Hematopoietic multipotent progenitor cell treated with erythropoietin and hydrocortisone succinate and interleukin-3 and kit ligand, for 8 days (in vitro differentiated cells): ENCODE data around the gene POLL.

Source experiments
- DNase-seq: peaks from one replicate; pipeline ENCODE4 v3.0.0-alpha.2; 2015

The POLL gene

DNA sequence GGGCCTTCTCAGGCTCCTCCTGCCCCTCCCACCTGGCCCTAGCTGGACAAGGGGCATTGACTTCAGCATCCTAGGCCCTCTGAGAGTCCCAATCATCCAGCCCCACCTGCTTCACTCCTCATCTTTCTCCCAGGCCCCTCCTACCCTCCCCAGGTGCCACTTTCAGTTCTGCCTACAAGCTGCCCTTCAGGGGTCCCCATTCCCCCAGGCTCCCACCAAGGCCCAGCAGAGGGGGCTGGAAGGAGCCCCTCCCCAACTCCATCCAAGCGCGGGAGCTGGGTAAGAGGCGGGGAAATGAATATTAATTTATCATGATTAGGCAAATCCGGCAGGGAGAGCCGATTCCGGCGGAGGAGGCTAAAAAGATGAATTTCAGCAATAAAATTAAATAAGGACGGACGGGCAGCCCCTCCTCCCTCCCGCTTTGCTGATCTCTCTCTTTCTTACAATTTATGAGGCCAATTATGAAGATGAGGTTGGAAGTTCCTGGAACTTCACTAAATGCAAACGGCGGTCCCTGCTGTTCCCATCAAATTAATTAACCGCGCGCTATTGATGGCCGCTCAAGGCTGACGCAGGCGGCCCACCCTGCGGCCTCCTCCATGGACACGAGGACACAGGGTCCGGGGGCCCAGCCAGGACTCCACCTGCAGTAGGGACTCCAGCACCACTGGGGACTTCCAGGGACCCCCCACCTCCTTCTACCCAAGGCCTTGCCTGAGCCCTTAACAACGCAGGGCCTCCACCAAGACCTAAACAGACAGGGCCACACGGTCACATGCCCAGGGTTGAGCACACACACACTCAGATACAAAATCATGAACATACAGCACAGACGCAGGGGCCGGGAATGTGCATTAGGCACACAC, 13.9 kb downstream of the POLL start:
- DNase-seq = no peak

DNA sequence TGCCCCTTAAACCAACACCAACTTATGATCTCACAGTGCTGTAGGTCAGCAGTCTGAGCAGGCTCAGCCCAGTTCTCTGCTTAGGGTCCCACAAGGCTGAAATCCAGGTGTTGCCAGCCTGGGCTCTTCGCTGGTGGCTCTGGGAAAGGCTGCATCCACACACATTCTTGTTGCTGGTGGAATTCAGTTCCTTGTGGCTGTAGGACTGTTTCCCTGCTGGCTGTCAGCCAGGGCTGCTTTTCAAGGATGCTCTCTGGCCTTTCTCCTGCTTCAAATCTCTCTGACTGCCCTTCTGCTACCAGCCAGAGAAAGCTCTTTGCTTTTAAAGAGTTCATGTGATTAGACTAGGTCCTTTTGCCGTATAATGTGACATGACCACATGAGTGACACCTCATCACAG, 15.3 kb downstream of the POLL start:
- DNase-seq = no peak

DNA sequence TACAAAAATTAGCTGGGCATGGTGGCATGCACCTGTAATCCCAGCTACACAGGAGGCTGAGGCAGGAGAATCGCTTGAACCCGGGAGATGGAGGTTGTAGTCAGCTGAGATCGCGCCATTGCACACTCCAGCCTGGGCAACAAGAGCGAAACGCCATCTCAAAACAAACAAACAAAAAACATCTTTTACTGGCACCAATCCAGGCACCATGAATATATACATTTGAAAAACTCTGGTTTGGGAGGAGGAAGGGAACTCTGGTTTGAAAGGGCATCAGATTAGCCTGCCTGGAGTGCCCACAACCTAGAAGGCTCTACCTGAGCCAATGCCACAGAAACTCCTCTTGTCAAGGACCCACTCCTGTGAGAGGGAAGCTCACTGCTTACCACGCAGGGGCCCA, 15.9 kb downstream of the POLL start:
- peak; percentile 21 for DNase-seq

DNA sequence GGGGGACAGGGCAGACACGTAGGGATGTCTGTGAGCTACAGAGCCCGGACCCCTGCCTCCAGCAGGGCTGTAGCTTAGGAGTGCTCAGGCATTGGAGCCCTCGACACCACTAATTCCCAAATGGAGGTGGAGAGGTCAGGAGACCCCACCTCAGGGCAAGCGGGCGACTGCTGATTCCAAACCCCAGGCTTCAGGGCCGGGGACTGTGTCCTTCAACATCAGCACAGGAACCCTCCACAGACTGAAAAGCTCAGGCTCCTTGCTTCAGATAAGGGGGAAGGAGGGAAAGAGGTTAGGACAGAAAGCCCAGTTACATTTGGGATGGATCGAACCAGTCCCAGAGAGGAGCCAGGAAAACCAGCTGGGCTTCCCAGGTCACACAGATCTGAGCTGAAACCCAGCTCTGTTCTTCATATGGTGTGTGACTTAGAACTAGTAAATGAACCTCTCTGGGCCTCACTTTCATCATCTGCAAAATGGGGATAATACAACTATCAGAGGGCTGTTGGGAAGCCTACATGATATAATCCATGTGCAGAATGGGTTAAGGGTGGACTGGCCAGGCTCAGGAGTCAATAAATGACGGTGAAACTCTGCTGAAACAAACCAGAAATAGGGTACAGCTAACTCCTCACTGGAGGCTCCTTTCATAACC, 16.7 kb downstream of the POLL start:
- DNase-seq = no peak

DNA sequence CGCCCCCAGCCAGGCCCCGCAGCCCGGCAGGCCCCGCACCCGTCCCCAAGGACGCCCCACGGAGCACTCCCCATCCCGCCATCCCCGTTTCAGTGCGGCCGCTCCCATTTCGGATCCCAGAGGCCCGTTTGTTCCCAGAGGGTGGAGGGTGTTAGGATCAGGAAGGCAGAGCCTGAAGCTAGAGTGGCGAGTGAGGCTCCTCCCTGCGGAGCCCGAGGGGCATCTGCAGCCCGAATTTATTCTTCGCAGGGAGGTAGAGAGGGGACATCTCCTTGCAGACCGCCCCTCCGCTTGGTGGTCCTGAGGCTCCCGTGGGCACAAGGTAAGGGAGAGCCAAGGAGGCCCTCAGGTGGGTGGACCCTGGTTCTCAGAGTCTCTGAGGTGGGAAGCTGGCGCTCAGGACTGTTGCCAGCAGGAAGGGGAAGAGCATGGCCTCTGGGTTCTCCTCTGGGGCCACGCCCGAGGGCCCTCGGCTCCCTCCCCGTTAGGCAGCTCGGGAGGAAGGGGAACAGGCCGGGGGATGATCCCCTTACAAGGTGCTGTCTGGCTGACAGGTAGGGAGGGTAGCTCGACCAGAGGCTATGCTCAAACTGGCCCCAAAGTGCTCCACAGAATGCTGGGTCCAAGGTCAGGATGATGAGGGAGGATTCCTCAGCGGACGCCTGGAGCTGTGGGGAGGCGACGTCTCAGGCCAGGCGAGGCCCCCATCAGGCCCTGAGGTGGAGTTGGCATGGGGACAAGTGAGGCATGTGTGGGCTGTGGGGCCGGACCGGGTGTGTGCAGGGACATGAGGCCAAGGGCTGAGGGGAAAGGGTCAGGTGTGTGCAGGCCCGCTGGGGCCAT, 17.4 kb downstream of the POLL start:
- peak; percentile 56 for DNase-seq

DNA sequence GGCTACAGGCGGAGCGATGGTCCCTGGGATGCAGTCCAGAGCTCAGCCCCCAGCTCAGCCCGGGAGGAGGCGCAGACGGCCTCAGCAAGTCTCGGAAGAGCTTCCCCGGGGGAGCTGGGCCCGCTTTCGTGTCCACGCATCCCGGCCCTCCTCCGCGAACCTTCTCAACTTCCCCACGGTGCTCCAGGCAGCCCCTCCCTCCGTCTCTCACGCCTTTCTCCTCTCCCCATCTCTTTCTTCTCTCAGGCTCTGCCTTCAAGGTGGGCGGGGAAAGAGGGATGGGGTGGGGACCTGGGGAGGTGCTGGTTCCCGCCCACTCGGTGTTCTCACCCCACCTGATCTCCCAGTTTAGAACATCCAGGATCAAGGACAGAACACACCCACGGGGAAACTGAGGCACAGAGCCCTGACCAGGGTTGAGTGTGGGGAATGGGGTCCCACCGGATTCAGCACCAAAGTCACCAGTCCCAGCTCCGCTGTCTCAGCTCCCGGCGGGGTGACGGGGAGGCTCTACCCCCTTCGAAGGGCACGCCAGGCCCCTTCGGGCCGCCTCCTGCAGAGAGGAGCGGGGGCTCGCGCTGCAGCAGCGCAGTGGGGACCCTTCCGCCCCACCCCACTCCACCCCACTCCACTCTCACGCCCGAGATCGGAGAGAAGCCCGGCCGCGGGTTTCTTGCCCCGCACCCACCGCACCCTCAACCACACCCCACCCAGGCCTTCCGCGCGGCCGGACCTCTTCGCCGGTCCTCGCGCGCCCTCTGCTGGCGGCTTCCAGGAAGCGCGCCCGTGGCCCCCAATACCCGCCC, 18.2 kb downstream of the POLL start:
- peak; percentile 77 for DNase-seq

DNA sequence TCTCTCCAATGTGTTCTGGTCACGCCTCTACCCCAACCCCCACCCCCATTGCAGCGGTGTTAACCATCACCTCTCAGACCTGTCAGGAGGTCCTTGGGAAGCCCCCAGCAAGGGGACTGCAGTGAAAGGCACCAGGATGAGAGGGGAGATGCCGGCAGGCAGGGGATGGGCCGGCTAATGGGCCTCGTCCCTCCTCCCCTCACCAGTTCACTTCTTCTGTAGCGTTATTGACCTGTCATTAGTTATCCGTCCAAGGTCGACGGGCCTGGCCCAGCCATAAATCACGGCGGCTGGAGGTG, 18.8 kb downstream of the POLL start:
- no peak for DNase-seq

DNA sequence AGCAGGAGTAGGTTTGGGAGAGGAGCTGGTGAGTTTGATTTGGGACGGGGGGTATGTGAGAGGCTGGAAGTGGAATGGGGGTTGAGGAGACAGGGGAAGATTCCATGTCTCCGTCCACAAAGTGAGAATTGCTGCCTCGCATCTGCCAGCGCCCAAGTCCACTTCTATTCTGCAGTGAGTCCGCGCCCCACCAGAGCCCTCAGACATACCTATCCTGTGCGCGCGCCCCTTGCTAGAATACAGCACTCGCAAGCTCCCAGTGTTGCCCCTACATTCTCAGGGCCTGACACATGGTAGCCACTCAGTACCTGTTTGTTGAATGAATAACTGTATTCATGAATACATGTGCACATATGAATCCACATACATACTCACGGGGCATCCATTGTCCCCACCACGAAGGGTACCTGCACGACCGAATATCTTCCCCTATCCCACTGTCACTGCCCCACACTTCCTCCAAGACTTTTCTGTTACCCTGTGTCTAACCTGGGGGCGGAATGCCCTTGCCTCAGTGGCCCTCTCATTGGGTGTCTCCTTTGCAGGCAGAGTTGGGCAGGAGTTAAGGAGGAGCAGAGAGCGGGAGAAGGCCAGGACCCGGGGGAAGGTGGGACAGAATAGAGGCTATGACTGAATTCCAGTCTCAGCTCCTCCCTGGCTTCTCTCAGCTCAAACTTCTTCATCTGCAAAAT, 19.9 kb downstream of the POLL start:
- DNase-seq = no peak

DNA sequence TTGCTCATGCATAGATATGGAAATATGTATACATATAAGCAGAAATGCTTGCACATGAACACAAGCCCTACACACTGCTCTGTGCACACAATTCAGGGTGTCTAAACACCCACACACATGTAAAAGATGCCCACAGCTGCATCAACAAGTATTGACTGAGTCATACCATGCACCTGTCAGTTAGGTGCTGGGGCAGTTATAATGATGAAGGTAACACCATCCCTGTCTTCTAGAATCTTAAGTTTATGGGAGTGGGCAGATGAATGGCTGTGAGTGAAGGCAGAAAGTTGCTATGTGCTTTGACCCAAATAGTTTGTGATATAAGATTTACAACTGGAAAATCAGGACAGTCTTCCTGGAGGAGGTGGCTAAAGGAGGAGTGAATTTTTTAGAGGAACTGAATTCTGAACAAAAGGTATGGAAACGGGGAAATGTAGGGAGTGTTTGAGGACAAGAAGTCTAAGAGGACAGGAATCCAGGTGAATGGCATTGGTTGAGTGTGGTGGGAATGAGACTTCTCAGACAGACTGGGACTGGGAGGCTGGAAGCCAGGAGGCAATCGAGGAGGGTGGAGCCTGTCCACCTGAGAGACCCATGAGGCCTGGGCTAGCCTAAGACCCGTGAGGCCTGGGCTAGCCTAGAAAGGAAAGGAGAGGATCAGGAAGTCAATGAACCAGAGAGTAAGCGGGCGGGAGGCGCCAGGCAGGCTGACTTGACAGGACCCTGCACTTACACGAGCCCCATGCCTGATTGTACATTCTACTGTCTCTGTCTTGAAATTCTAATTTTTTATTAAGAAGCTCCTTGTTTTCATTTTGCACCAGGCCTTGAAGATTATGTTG, 20.7 kb downstream of the POLL start:
- no peak for DNase-seq

DNA sequence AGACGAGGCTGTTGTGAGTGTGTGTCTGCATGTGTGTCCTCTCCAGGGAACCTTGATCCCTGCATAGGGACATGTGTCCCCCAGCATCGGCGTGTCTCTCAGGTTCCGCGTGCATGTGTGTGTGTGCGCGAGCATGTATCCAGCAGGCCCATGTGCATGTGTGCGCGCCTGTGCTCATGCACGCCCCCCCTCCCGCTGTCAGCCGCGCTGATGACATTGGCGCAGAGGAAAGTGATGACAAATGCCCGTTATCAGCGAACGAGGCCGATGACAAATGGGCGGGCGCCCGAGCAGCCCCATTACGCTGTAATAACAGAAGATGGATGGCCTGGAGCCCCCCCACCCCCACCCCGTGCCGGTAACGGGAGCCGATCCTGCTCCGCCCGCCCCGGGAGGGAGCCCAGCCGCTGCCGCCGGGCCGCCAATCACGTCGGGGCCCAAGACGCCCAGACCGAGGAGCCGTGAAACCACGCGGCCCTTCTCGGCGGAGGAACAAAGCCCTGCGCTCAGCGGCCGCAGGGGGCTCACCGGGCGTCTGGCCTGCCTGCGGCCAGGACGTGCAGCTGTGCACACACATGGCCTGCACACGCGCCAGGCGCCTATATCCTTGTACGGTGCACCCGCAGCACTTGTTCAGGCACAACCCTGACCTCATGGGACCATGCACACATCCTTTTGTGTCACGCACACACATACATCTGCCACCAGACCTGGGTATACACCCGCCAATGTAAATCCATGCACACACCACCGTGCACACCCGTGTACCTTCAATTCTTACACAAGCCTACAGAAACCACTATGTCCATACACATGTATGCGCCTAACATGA, 21.5 kb downstream of the POLL start:
- peak; percentile 70 for DNase-seq

DNA sequence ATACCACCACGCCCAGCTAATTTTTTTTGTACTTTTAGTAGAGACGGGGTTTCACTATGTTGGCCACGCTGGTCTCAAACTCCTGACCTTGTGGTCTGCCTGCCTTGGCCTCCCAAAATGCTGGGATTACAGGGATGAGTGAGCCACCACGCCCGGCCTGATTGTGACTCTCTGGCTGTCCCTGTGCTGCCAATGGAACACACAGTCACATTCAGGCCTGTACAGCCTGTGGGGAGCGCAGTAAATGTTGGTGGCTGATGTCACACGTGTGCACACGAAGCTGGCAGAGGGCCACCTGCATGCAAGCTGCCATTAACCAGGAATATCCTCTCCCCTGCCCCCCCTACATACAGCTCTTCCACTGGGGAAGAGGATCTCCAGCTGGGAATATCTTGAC, 22.1 kb downstream of the POLL start:
- DNase-seq = no peak

DNA sequence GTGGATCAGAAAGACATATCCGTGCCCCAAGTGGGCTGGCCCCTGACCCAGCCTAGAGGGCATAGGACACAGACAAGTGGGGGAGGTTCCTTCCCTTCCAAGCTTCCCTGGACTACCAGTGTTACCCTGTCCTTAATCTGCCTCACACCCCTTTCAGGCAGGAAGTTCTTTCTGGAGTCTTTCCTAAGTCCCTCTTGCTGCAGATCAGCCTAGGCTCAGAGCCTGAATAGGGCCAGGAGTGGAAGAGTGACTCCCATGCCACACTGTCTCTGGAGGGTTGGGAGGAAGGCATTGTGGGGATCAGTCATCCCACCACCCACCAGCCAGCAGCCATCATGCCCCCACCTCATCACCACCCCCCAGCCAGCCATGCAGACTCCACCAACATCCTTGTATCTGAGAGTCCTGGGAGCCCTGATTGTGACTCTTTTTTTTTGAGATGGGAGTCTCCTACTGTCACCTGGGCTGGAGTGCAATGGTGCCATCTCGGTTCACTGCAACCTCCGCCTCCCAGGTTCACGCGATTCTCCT, 22.6 kb downstream of the POLL start:
- DNase-seq = no peak

DNA sequence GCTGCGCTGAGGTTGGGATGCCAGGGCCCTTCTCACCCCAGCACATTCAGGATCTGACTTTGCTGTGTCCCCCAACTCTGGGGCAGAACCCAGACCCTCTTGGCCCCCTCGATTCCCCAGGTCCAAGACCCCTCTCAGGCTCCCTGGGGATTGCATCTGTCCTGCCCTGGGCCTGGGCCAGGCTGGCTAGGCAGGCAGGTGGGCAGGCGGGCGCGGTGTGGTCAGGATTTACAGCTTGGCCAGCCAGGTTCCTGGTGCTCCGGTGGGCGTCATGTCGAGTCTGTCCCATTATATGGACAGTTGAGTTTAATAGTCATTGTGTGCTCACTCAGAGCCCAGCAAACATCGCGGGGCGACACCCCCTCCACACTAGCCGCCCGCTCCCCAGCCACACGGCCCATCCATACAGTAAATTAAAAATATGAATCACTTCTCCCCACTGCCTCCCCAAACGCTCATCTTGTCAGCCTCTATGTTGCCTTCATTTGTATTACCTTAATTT, 23.5 kb downstream of the POLL start:
- no peak for DNase-seq

DNA sequence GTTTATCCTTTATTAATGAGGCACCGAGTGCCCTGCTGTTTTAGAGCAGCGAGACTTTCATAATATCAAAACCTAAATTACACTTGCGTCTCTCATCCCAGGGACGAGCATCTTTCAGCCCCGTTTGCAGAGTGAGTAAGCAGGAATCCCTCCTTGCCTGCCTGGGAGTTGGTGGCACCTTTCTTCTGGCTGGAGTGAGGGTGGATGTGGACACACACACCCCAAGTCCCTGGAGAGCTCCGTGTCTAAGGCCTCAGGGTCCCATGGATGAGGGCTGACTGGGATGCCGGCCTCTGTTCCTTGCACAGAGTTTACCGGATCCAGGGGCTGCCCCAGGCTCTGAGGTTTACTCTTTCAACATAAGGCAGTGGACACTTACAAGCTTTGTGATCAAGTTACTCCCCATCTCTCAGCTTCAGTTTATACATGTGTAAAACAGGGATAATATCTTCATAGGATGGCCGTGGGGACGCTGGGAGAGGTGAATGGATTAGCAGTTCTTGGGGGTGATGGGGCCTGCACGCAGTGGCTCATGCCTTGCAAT, 24.5 kb downstream of the POLL start:
- DNase-seq = no peak

DNA sequence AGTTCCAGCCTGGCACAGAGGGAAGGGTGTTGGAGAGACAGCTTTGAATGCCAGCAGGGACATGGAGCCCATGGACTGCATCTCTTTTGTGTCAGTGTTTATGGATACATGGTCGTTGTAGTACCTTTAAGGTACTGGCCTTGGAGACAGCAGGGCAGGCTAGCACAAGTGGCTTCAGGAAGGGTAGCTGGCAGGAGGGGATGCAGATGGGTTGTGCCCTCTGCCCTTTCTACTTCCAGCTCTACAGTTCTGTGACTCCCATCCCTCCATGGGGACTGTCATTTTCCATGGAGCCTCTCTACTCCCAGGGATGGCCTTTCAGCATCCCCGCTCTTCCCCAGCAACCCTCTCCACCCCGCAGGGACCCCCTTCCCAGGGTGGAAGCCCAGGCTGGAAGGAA, 25.1 kb downstream of the POLL start:
- no peak for DNase-seq

DNA sequence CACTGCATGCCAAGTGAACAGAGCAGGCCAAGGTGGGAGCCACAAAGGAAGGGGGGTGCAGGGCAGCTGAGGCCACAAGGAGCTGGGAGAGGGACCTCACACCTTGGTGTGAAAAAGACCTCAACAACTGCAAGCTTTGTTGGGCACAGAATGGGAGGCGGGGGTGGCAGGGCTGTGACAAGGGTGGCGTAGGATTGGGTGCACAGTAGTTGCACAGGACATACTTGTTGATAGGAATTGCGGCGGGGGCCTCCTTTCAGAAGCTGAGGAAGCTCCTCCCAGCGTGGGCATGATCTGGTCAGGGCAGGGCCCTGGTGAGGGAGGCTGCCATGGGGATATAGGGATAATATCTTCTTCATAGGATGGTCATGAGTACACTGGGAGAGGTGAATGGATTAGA, 25.8 kb downstream of the POLL start:
- no peak for DNase-seq

DNA sequence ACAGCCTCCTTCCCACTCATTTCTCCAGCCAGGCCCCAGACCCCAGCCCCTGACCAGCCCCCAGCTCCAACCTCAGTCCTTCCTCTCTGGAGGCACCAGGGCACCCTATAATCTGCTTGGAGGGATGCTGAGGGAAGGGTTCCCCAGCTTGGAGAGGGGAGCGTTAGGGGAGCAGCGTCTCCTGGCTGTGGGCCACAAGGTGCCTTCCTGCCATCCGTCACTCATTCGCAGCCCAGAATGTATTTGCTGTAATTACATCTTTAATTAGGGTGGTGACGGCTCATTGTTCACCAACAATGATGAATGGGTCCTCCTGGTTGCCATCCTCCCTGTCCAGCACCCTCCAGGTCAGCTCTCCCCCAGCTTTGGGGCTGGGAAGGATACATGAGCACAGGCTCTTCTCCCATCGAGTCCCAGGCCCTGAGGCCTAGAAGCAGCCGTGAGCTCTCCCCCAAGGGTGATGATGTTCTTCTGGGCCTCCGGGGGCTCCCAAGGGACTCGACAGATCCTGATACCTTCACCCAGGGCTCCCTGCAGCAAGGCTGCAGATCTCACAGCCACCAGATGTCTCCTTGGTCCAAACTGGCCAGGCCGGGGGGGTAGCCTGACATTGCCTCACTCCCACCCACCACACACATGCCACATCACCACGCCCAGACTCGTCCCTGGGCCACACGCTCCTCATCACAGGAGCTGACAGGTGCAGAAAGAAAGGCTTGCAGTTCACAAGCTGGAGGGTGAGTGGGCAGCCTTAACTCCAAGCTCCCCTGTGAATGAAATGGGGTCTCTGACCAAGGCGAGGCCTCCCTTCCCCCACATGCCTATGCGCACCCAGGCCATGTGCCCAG, 26.8 kb downstream of the POLL start:
- no peak for DNase-seq

DNA sequence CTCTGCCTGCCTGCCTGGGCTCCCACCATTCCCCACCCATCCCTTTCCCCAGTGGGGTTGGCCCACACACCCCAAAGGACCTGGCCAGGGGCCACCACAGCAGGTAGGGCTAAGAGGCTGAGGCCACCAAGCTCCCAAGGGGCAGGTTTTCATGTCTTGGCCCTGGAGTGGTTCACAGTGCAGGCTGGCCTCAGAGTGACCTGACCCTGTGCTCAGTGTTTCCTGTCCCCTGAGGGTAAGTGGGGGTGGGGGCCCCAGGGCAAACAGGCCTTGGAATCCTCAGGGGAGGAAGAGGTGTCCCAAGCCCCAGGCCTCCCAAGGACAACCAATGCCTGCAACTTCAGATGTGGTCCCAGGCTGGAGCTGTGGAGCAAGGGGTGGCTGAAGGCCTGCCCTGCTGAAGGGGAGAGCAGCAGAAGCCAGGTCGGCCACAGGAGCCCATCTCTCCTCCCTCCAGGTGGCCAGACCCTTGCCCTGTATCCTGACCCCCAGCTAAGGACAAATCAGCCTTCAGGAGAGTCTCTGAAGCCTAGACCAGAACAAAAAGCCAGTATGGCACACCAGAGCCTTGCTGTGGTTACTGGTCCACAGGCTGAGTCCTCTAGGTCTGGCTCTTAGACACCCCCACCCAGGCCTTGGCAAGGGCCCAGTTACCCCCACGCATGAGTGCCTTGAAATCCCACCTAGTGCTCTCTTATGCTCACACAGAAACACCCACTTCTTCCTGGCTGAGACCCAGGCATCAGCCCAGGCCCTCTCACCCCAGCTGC, 27.6 kb downstream of the POLL start:
- no peak for DNase-seq
